ENCODE results near the gene SMARCD1. TPM values are rescaled to one million over a fixed set of nuclear protein-coding genes. Genes with fewer than 3 reads are reported as not detected.
A peak's percentile ranks its signal among the peaks of the same experiment; 100 is the strongest.

Gene SMARCD1
- total and polyA plus RNA-seq, 9 of the 15 experiments (the other 6 are each of a cell fraction or from before 2014, with no cell fraction given): 0.86 to 91.7 (median 48.0) TPM

DNA sequence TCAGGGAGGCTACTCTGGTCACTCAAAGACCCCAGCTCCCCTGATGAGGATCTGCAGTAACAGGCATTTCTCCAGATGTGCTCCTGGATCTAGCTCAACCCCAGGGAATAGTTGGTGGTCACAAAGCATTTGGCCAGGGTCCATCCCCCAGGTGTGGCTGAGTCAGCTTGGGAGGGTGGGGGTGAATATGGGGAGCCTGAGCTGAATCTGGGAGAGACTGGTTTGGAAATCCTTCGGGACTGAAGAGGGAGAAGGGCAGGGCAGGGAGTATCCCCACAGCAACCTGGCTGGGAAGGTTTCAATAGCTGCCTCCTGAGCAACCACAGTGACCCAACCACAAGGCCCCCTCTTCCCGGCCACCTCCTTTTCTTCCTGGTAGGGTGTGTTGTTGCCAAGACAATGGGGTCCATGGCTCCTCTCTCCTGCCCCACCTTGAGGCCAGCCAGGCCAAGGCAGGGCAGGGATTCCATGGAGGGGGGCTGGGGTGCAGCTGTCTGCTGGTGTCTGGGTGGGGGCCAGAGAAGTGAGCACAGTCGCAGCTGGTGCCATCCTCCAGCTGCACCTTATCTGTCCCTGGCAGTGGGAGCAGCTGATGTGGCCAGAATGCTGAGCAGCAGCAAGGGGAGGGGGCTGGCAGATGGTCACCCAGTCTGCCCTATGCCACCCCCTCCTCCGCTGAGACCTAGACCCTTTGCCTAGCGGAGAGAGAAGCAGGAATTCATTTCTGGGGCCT lies 22.2 kb upstream of the SMARCD1 start:
- peaks cover 0 to 12% of the 10 kb centered on the region in 2 experiments; a peak in 3 of 5 replicates for H3K4me1 ChIP-seq (replicated peaks in 1 of 2; ENCODE audit: control insufficient read depth in 2 of 2, insufficient read depth in 2 of 2, low read length in 2 of 2)
- peaks cover 9% of the 10 kb centered on the region; the same call in 1 of the 2 replicates for H4K20me1 ChIP-seq (replicated peaks; ENCODE audit: control insufficient read depth, insufficient read depth, low read length)
- no peaks in the 10 kb centered on the region for H3K79me2 ChIP-seq (ENCODE audit: control insufficient read depth, insufficient read depth, low read length)
- intact Hi-C loops (cut with micrococcal nuclease): no loop called here
- TF ChIP-seq, protein P1, sequence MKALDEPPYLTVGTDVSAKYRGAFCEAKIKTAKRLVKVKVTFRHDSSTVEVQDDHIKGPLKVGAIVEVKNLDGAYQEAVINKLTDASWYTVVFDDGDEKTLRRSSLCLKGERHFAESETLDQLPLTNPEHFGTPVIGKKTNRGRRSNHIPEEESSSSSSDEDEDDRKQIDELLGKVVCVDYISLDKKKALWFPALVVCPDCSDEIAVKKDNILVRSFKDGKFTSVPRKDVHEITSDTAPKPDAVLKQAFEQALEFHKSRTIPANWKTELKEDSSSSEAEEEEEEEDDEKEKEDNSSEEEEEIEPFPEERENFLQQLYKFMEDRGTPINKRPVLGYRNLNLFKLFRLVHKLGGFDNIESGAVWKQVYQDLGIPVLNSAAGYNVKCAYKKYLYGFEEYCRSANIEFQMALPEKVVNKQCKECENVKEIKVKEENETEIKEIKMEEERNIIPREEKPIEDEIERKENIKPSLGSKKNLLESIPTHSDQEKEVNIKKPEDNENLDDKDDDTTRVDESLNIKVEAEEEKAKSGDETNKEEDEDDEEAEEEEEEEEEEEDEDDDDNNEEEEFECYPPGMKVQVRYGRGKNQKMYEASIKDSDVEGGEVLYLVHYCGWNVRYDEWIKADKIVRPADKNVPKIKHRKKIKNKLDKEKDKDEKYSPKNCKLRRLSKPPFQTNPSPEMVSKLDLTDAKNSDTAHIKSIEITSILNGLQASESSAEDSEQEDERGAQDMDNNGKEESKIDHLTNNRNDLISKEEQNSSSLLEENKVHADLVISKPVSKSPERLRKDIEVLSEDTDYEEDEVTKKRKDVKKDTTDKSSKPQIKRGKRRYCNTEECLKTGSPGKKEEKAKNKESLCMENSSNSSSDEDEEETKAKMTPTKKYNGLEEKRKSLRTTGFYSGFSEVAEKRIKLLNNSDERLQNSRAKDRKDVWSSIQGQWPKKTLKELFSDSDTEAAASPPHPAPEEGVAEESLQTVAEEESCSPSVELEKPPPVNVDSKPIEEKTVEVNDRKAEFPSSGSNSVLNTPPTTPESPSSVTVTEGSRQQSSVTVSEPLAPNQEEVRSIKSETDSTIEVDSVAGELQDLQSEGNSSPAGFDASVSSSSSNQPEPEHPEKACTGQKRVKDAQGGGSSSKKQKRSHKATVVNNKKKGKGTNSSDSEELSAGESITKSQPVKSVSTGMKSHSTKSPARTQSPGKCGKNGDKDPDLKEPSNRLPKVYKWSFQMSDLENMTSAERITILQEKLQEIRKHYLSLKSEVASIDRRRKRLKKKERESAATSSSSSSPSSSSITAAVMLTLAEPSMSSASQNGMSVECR (CRISPR knock-in tag; IDR thresholded peaks at IDR 0.05): no peak
- TF ChIP-seq ZBTB17 (CRISPR knock-in tag; IDR thresholded peaks at IDR 0.05): no peak
- TF ChIP-seq TARDBP (IDR thresholded peaks at IDR 0.05): no peak
- TF ChIP-seq, protein P2, sequence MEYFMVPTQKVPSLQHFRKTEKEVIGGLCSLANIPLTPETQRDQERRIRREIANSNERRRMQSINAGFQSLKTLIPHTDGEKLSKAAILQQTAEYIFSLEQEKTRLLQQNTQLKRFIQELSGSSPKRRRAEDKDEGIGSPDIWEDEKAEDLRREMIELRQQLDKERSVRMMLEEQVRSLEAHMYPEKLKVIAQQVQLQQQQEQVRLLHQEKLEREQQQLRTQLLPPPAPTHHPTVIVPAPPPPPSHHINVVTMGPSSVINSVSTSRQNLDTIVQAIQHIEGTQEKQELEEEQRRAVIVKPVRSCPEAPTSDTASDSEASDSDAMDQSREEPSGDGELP (CRISPR knock-in tag; IDR thresholded peaks at IDR 0.05; ENCODE audit: borderline replicate concordance): peak; percentile 50; the same call in 1 of the 2 replicates
- TF ChIP-seq NCOA4 (IDR thresholded peaks at IDR 0.05; ENCODE audit: partially characterized antibody): no peak
- TF ChIP-seq CBFA2T3 (IDR thresholded peaks at IDR 0.05): peak; percentile 44; the same call in 1 of the 2 replicates
- in situ Hi-C loops (cut with MboI): no loop called here
- H3K4me2 ChIP-seq (ENCODE audit: insufficient read depth, low read length): no peak overlapping the region
- no peaks in the 10 kb centered on the region for H3K9me1 ChIP-seq (ENCODE audit: control insufficient read depth, insufficient read depth, low read length)
- WGBS (ENCODE audit: insufficient coverage, low coverage, missing lambda C conversion rate): 3% methylated on average over 5 of the region's 5 CpGs
- no peak overlapping the region for H3K9ac ChIP-seq (ENCODE audit: insufficient read depth in 1 of 2, low read depth in 2 of 2, low read length in 2 of 2)
- BruUV-seq (replicated peaks): no TSS peak
- POLR2A ChIA-PET: no interaction called here
- CTCF ChIA-PET (ENCODE audit: low intra/inter-chr PET ratio): no interaction called here
- no peak overlapping the region for H3K4me3 ChIP-seq
- no peak for ATAC-seq
- H3K27ac ChIP-seq (ENCODE audit: extremely low read depth, low read depth, low read length): no peak overlapping the region
- H3K9me3 ChIP-seq (replicated peaks; ENCODE audit: control insufficient read depth, insufficient read depth, low read depth, low read length): no peaks in the 10 kb centered on the region
- FAIRE-seq: no peak
- peaks cover 11 to 67% of the 10 kb centered on the region in 2 experiments; a peak in 4 of 5 replicates for H3K27me3 ChIP-seq (ENCODE audit: control insufficient read depth in 2 of 2, insufficient read depth in 2 of 2, low read length in 2 of 2)
- H3K36me3 ChIP-seq (ENCODE audit: control insufficient read depth, insufficient read depth, low read length): no peaks in the 10 kb centered on the region
- H2AFZ ChIP-seq (ENCODE audit: low read depth, low read length): no peak overlapping the region
- no peak for DNase-seq (ENCODE audit: extremely low read depth in 1 of 4, low spot score in 3 of 4)

All from K562 (cell line).